K562 (cell line): ENCODE data around the gene CCDC85A. TPM values are rescaled to one million over a fixed set of nuclear protein-coding genes. Genes with fewer than 3 reads are reported as not detected.

Experiments used
- ATAC-seq: fragments of 200-7000 bp; cut with Tn5 transposase; 3 replicates; pipeline ENCODE4 v1.9.1; 2020; ENCODE audit warnings: moderate library complexity
- BruUV-seq: library from RNA; stranded (reverse); fragments of 400-500 nt; replicated peaks from 2 replicates; lab custom pipeline; 2021; lab: Mats Ljungman, UMichigan
- CTCF ChIA-PET: fragments of 300-600 bp; formaldehyde crosslinking; extraction: SDS; loops from one replicate; lab custom pipeline; 2021; ENCODE audit warnings: low intra/inter-chr PET ratio; lab: Yijun Ruan, JAX
- POLR2A ChIA-PET: fragments of 300-600, 350-650 bp; sonication (Branson Sonifier 250); formaldehyde crosslinking; extraction: SDS; loops from one replicate; lab custom pipeline; 2021; ENCODE audit warnings: antibody characterized with exemption, inconsistent platforms; lab: Yijun Ruan, JAX
- DNase-seq, 4 experiments: peaks; one replicate each; pipeline versions ENCODE4 v3.0.0 to v3.0.0-alpha.2; 2011 to 2018; ENCODE audit warnings: low spot score in 3 of 4, mixed read lengths in 3 of 4; ENCODE audit errors: extremely low read depth in 1 of 4
- FAIRE-seq: peaks from 2 replicates; lab custom pipeline; 2011; peaks lifted over from hg19 to GRCh38; lab: Jason Lieb, UNC
- H2AFZ ChIP-seq: 2 replicates; pipeline ENCODE4 v1.6.0; 2011; ENCODE audit warnings: low read depth, low read length, control low read depth, inconsistent platforms
- H3K27ac ChIP-seq: fragments of 200-600 bp; 3 replicates; pipeline ENCODE4 v1.8.0; 2011; ENCODE audit warnings: low read depth, mild to moderate bottlenecking, control low read depth, inconsistent platforms, low read length, moderate library complexity, mixed read lengths; ENCODE audit errors: extremely low read depth
- H3K27me3 ChIP-seq, 2 experiments: fragments of 300-600 bp in 1 of 2; 2 replicates in 1 of 2; 3 replicates in 1 of 2; pipeline versions ENCODE4 v1.6.0 to v1.8.0; 2011; ENCODE audit warnings: inconsistent platforms in 2 of 2, low read length in 2 of 2, mild to moderate bottlenecking in 1 of 2, mixed read lengths in 1 of 2, moderate library complexity in 1 of 2; ENCODE audit not compliant: control insufficient read depth in 2 of 2, insufficient read depth in 2 of 2
- H3K36me3 ChIP-seq: fragments of 300-600 bp; 3 replicates; pipeline ENCODE4 v1.8.0; 2011; ENCODE audit warnings: mild to moderate bottlenecking, low read length, inconsistent platforms; ENCODE audit not compliant: control insufficient read depth, insufficient read depth
- H3K4me1 ChIP-seq, 2 experiments: fragments of 200-600 bp in 1 of 2; replicated peaks in 1 of 2; 2 replicates in 1 of 2; 3 replicates in 1 of 2; pipeline versions ENCODE4 v1.5.1 to v1.8.0; 2011; ENCODE audit warnings: inconsistent platforms in 2 of 2, low read length in 2 of 2, mild to moderate bottlenecking in 1 of 2, mixed read lengths in 1 of 2, moderate library complexity in 1 of 2; ENCODE audit not compliant: control insufficient read depth in 2 of 2, insufficient read depth in 2 of 2
- H3K4me2 ChIP-seq: 2 replicates; pipeline ENCODE4 v1.6.1; 2011; ENCODE audit warnings: low read length, control low read depth, inconsistent platforms, mixed read lengths; ENCODE audit not compliant: insufficient read depth
- H3K4me3 ChIP-seq: fragments of 200-600 bp; sonication (generic), shearing (Covaris generic); 2 replicates; pipeline ENCODE4 v1.5.1; 2016; ENCODE audit warnings: control low read depth, inconsistent platforms
- H3K79me2 ChIP-seq: fragments of 200-600 bp; 3 replicates; pipeline ENCODE4 v1.8.0; 2011; ENCODE audit warnings: low read length, inconsistent platforms; ENCODE audit not compliant: control insufficient read depth, insufficient read depth
- H3K9ac ChIP-seq, 2 experiments: 2 replicates each; pipeline versions ENCODE4 v1.6.0 to v1.6.1; 2011; ENCODE audit warnings: low read depth in 2 of 2, low read length in 2 of 2, control low read depth in 1 of 2, inconsistent platforms in 1 of 2, mild to moderate bottlenecking in 1 of 2, mixed read lengths in 1 of 2; ENCODE audit not compliant: insufficient read depth in 1 of 2
- H3K9me1 ChIP-seq: one replicate; pipeline ENCODE4 v1.6.0; 2011; ENCODE audit warnings: inconsistent platforms, mild to moderate bottlenecking, low read length, moderate library complexity; ENCODE audit not compliant: control insufficient read depth, insufficient read depth
- H3K9me3 ChIP-seq: replicated peaks from 2 replicates; pipeline ENCODE4 v1.5.1; 2011; ENCODE audit warnings: low read depth, low read length, inconsistent platforms; ENCODE audit not compliant: control insufficient read depth, insufficient read depth
- H4K20me1 ChIP-seq: replicated peaks from 2 replicates; pipeline ENCODE4 v1.6.1; 2011; ENCODE audit warnings: low read length, inconsistent platforms, mixed read lengths; ENCODE audit not compliant: control insufficient read depth, insufficient read depth
- HMGN3 ChIP-seq: IDR thresholded peaks from 2 replicates; pipeline ENCODE4 v1.6.1; 2011; ENCODE audit warnings: borderline replicate concordance, low read depth, mild to moderate bottlenecking, mixed read lengths, low read length; ENCODE audit not compliant: insufficient read length; ENCODE audit errors: extremely low read depth
- KLF16 ChIP-seq: IDR thresholded peaks from 2 replicates; pipeline ENCODE4 v1.6.1; 2016; ENCODE audit warnings: antibody characterized with exemption
- MBD2 ChIP-seq: sonication (generic); IDR thresholded peaks from 2 replicates; pipeline ENCODE4 v1.6.1; 2016; ENCODE audit warnings: low read depth, borderline replicate concordance
- RAD51 ChIP-seq: fragments of 450-650 bp; IDR thresholded peaks from 2 replicates; pipeline ENCODE4 v1.7.1; 2016; ENCODE audit warnings: low read depth, mild to moderate bottlenecking, borderline replicate concordance
- TARDBP ChIP-seq: fragments of 450-650 bp; IDR thresholded peaks from 2 replicates; pipeline ENCODE4 v1.6.1; 2016
- ZC3H11A ChIP-seq: IDR thresholded peaks from 2 replicates; pipeline ENCODE4 v1.6.1; 2012; ENCODE audit warnings: low read depth, low read length, improper control_type of control experiment
- WGBS: fragments of 100-300 bp; shearing (Covaris generic); methylation state at CpG from one replicate; pipeline ENCODE4 v1.1.6; 2016; ENCODE audit warnings: low coverage, mixed read lengths; ENCODE audit not compliant: insufficient coverage; ENCODE audit errors: missing lambda C conversion rate; 5-methylcytosine and 5-hydroxymethylcytosine counted together
- in situ Hi-C: fragments of 300-500 bp; cut with MboI; formaldehyde crosslinking; loops from 4 replicates; pipeline ENCODE4 v1.15.0; 2018; ENCODE audit warnings: inconsistent platforms, mixed read lengths
- intact Hi-C: fragments of 100-400 bp; cut with micrococcal nuclease; formaldehyde crosslinking; loops from 2 replicates; pipeline ENCODE4 v1.14.2; 2022
- polyA plus RNA-seq, 8 experiments: library from polyadenylated mRNA; depleted of rRNA in 4 of 8; stranded (reverse) in 5 of 8; unstranded in 3 of 8; fragments of >200 nt; fragmentation: Nextera tagmentation in 2 of 8; fragmentation: Illumina TruSeq in 1 of 8; extraction: Ambion mirVana in 2 of 8; extraction: Trizol in 1 of 8; gene quantifications; 2 replicates each; pipeline versions ENCODE4 v1.2.1 to v1.2.3, GENCODE V29; 2011 to 2014; ENCODE audit warnings: inconsistent platforms in 1 of 8, missing spikeins in 1 of 8
- total RNA-seq, 7 experiments: library from RNA; depleted of rRNA in 6 of 7; stranded (reverse); fragments of >200 nt in 6 of 7; fragmentation: Illumina TruSeq in 2 of 7; extraction: Trizol in 2 of 7; gene quantifications; 2 replicates each; pipeline versions ENCODE4 v1.2.1 to v1.2.3, GENCODE V29; 2011 to 2021; ENCODE audit warnings: low replicate concordance in 1 of 7
- TF ChIP-seq, protein P1 (sequence below), 2 experiments: fragments of 450-650 bp; IDR thresholded peaks; 2 replicates each; pipeline ENCODE4 v1.6.1; 2018; ENCODE audit warnings: mild to moderate bottlenecking in 2 of 2, low read depth in 1 of 2; ENCODE audit not compliant: partially characterized antibody in 2 of 2
- TF ChIP-seq, protein P2 (sequence below): fragments of 450-650 bp; IDR thresholded peaks from 2 replicates; pipeline ENCODE4 v1.6.1; 2016

The CCDC85A gene
- total and polyA plus RNA-seq, 9 of the 15 experiments (the other 6 are each of a cell fraction or from before 2014, with no cell fraction given) = 0.03 to 0.14 (median 0.10) TPM; not detected in 5

DNA sequence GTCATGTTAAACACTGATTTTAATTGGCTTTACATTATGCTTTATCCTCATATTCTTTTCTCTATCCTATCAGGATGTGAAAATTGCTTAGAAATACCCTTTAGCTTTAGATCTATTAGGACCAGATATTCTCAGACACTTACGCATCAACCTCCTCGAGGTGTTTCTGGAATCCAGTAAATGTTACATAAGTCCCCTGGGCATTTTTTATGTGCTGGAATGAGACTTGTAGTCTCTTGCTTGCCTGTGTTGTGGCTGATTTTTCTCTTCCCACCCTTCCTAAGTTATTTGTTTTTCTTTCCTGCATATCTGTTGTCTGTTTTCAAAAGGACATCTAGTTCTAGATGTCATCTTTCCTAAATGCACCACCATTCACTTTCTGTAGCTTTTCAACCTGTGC lies 197.1 kb downstream of the CCDC85A start (continued):
- TF ChIP-seq KLF16 = no peak
- TF ChIP-seq, protein P1, sequence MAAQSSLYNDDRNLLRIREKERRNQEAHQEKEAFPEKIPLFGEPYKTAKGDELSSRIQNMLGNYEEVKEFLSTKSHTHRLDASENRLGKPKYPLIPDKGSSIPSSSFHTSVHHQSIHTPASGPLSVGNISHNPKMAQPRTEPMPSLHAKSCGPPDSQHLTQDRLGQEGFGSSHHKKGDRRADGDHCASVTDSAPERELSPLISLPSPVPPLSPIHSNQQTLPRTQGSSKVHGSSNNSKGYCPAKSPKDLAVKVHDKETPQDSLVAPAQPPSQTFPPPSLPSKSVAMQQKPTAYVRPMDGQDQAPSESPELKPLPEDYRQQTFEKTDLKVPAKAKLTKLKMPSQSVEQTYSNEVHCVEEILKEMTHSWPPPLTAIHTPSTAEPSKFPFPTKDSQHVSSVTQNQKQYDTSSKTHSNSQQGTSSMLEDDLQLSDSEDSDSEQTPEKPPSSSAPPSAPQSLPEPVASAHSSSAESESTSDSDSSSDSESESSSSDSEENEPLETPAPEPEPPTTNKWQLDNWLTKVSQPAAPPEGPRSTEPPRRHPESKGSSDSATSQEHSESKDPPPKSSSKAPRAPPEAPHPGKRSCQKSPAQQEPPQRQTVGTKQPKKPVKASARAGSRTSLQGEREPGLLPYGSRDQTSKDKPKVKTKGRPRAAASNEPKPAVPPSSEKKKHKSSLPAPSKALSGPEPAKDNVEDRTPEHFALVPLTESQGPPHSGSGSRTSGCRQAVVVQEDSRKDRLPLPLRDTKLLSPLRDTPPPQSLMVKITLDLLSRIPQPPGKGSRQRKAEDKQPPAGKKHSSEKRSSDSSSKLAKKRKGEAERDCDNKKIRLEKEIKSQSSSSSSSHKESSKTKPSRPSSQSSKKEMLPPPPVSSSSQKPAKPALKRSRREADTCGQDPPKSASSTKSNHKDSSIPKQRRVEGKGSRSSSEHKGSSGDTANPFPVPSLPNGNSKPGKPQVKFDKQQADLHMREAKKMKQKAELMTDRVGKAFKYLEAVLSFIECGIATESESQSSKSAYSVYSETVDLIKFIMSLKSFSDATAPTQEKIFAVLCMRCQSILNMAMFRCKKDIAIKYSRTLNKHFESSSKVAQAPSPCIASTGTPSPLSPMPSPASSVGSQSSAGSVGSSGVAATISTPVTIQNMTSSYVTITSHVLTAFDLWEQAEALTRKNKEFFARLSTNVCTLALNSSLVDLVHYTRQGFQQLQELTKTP (IDR thresholded peaks at IDR 0.05; ENCODE audit: low read depth in 1 of 2, partially characterized antibody in 2 of 2) = no peak
- no peak for TF ChIP-seq HMGN3
- TF ChIP-seq ZC3H11A = no peak
- no peak for TF ChIP-seq RAD51
- no peak for TF ChIP-seq TARDBP
- TF ChIP-seq, all 486 proteins: peak for 0

DNA sequence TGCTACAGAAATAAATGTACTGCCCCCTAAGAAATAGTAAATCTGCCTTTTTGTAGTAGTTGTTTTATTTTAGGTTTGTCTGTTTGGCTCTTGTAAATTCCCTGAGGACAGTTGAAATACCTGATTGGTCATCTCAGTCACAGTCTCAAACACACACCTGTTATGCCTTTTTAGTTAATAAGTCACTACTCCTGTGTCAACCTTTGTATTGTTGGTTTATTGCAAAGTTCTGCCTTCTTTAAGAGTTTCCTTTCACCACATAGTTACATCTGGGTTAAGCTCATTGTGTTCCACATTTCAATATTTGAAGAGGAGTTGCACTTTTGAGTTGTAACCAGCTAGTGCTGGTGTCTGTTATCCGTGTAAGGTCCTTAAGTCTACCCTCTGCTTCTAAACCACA lies 198.7 kb downstream of the CCDC85A start:
- Histone ChIP-seq H4K20me1 (no peaks in the 10 kb centered on the region), H3K9me3 (no peaks in the 10 kb centered on the region), H3K27ac (no peak overlapping the region), H3K4me3 (no peak overlapping the region), H3K4me1 (no peaks in the 10 kb centered on the region), H2AFZ (no peak overlapping the region), H3K36me3 (no peaks in the 10 kb centered on the region), H3K27me3 (no peaks in the 10 kb centered on the region), H3K79me2 (no peaks in the 10 kb centered on the region), H3K9ac (no peak overlapping the region), H3K4me2 (no peak overlapping the region), H3K9me1 (no peaks in the 10 kb centered on the region)
- FAIRE-seq (no peak), ATAC-seq (no peak), DNase-seq (no peak)
- WGBS = 0% methylated on average over 1 of the region's 1 CpG
- ChIA-PET CTCF (no interaction called here), POLR2A (no interaction called here)
- in situ Hi-C loops = no loop called here
- BruUV-seq = no TSS peak
- intact Hi-C loops = no loop called here
- TF ChIP-seq, protein P2, sequence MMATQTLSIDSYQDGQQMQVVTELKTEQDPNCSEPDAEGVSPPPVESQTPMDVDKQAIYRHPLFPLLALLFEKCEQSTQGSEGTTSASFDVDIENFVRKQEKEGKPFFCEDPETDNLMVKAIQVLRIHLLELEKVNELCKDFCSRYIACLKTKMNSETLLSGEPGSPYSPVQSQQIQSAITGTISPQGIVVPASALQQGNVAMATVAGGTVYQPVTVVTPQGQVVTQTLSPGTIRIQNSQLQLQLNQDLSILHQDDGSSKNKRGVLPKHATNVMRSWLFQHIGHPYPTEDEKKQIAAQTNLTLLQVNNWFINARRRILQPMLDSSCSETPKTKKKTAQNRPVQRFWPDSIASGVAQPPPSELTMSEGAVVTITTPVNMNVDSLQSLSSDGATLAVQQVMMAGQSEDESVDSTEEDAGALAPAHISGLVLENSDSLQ = no peak
- TF ChIP-seq MBD2 = no peak
